ENCODE data around the gene ENTPD2.
"Not testable (repeated sequence)": the region's sequence is repeated elsewhere in the genome, so short reads cannot be mapped to it uniquely, and the experiment has no call there.

ENTPD2 gene

DNA sequence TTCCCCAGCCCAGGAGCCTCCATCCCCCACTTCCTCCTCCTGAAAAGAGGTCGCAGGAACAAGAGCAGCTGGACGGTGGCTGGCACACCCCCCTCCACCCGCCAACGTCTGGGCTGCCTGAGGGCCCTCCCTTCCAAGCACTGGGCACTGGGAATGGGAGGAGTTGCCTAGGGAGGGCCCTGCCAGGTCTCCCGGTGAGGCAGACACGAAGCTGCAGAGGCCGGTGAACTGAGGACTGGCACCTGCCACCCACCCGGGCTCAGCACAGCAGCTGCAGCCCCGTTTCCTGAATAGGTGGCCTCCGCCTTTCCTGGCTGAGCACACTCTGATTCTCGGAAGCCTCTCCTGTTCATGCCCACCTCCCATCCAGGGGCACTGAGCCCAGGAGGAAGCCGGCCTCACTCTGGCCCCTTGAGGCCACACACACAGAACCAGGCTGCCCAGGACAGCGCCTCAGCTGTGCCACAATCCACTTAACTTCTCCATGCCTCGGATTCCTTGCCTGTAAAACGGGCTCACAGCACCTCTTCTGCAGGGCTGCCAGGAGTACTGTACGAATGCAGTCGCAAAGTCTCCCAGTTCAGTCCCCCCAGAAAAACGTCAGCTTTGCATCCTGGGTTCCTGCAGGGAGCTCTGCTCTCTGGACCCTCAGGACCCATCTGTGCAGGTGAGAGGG, 9.2 kb downstream of the ENTPD2 start:
- DNase-seq = no peak

GRCh38 chr9:137044037-137044436, 9.8 kb downstream of the ENTPD2 start:
- DNase-seq = no peak

DNA sequence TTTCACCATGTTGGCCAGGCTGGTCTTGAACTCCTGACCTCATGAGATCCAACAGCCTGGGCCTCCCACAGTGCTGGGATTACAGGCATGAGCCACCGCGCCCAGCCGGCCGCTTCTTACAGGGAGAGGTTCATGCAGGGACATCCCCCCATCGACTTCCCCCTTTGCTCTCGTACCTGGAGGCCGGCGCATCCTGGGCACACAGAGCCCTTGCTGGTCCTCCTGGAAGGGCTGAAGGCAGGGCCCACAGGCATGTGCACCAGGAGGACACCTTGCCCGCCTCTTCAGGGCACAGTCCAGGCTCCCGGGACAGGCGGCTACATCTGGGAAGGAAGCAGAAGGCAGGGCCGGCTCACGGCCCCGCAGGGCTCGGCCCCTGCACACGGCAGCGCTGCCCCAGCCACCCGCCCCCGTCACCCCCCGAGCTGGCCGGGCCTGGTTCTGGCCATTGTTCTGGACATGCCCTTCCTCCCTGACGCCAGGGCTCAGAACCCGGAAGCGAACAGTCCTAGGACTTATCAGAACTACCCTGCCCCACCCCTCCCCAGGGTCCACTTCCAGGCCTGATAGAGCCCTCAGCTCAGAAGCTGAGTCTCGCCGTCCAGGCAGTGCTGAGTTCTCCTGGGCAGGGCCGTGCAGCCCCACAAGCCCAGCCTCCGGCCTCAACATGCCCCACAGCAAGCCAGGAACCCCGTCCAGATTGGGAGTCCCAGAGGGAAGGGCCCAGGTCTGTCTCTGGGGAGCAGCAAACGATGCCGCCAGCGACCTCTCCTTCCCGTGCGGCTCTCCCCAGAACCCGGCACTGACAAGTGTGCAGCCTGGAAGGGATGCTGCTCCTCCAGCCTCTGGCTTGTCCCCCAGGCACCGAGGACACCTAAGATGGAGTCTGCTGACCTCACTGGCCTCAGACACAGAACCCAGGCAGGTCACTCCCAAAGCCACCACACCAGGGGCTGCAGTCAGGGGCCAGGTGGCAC, 10.8 kb downstream of the ENTPD2 start:
- DNase-seq = no peak

GRCh38 chr9:137041124-137041523, 12.7 kb downstream of the ENTPD2 start:
- no peak for DNase-seq

DNA sequence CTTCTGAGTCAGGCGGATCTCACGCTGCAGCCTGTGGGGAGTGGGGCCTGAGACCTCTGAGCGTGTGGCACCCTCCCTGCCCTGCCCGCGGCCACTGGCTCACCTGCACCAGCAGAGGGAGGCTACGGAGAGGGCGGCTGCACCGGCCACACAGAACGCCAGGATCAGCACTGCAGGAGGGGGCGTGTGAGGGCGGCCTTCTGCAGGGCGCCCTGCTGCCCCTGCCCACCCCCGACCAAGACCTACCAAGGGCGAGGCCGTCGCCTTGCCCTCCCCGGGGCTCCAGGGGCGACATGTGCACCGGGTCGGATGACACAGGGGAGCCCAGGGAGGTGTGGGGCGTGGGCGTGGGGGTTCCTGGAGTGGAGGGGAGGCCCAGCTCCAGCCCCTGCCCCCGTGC, 13.3 kb downstream of the ENTPD2 start:
- no peak for DNase-seq

- no peak for DNase-seq
Observed at GRCh38 chr9:137039611-137040366, 14.1 kb downstream of the ENTPD2 start.

GRCh38 chr9:137038916-137039315, 14.9 kb downstream of the ENTPD2 start:
- no peak for DNase-seq

GRCh38 chr9:137037483-137037882, 16.4 kb downstream of the ENTPD2 start:
- DNase-seq = no peak

- DNase-seq = no peak
Observed at GRCh38 chr9:137037035-137037434, 16.8 kb downstream of the ENTPD2 start.

- DNase-seq = no peak
Observed at GRCh38 chr9:137035937-137036336, 17.9 kb downstream of the ENTPD2 start.

DNA sequence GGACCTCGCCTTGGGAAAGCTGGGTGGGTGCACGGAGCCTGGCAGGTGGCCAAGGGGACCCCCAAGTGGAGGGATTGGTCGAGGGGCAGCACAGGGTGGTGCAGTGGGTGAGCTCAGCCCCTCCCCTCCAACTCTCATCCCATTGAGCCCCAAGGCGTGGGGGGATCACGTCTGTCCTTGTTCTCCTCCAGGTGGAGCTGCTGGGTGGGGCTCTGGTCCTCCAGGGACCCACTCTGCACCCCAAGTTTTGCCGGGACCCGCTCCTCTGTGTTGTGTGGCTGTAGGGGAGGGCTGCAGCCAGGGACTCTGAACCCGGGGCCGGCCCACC, 18.4 kb downstream of the ENTPD2 start:
- no peak for DNase-seq

DNA sequence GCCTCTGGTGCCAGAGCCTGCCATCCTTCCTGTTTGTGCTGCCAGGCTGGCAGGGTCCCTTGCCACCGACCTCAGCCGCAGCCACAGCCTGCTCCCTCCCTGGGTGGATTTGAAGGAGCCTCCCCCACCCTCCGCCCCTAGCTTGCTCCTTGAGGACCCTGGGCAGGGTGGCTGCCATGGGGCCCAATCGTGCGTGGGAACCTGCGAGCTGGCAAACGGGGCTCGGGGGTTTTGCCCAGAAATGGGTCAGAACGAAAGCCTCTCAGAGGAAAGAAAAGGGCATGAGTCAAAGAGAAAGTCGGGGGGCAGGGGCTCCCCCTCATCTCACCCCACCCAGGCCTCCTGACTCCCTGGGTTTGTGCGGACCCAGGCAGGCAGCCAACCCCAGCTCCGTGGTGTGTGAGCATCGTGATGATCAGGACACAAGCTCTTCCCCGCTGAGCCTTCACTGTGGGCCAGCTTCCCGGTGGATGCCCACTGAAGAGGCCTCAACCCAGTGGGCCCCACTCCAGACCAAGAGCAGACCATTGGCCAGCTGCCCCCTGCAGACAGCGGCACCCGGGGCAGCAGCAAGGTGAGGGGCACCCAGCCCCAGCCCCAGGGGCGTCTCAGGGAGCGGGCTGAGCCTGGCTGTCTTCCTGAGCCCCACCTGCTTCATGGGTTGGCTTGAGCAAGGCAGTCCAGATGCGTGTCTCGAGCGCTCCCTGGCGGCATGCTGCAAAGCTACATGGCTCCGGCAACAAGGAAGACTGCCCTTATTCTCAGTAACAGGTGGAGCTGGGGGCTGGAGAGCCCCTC, 19.0 kb downstream of the ENTPD2 start:
- peak; percentile 84 for DNase-seq

GRCh38 chr9:137034039-137034708, 19.7 kb downstream of the ENTPD2 start:
- DNase-seq = no peak

DNA sequence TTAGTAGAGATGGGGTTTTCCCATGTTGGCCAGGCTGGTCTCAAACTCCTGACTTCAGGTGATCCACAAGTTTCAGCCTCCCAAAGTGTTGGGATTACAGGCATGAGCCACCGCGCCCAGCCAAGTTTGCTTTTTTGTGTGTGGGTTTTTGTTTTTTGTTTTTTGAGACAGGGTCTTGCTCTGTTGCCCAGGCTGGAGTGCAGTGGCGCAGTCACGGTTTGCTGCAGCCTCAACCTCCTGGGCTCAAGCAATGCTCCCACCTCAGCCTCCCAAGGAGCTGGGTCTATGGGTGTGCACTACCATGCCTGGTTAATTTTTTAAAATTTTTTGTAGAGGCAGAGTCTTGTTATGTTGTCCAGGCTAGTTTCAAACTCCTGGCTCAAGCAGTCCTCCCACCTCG, 20.4 kb downstream of the ENTPD2 start:
- not testable (repeated sequence) for DNase-seq

DNA sequence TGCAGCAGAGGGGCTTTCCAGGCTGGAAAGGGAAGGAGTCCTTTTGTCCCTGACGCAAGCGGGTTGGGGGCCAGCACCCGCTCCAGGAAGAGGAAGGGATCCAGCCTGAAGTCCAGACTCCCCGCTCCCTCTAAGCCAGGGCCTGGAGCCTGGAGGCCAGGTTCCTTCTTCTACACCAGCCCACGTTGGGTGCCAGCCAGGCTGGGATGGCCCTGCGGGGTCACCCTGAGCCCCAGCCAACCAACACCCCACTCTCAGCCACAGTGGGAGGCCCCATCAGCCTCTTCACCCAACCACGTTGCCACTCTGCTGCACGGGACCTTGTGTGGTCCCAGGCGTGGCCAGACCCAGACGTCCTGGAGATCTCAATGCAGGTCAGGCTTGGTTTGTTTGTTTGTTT, 21.0 kb downstream of the ENTPD2 start:
- DNase-seq = no peak

DNA sequence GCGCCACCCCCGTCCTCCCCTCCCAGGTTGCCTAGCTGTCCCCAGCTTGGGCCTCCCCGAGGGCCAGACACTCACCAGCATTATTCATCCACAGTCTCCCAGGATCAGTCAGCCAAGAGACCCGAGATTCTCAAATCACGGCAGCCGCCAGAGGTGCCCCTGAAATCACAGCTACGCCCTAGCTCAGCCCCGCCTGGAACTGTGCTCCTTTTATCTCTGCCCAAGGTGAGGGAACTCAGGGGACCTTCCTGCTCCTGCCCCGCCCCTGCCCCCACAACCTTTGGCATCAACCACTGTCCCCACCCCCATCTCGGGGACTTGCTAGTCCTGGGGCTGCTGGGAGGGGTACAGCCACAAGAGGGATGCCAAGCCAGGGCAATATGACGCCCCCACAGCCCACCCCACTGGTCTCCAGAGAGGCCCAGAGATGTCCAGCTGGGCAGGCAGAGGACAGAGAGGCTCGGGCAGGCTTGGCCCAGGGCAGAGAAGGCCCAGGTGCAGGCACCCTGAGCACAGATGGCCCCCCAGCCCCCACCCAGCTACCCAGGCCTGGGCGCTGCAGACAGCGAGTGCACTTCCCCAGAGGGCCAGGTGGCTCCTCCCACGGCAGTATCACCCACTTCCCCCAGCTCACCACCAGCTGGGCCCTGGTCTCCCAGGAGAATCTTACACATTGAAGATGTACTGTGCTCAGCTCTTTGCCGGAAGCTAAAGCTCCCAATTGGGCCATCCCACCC, 21.8 kb downstream of the ENTPD2 start, which contains the start of gene FUT7:
Gene FUT7, minus strand, starts transcription at position 185 of the 737 bp plus-strand sequence. Its CDS starts 97 bp downstream, at position 88.
- peak; percentile 56 for DNase-seq

GRCh38 chr9:137030538-137031527, 23.0 kb downstream of the ENTPD2 start:
- no peak for DNase-seq

DNA sequence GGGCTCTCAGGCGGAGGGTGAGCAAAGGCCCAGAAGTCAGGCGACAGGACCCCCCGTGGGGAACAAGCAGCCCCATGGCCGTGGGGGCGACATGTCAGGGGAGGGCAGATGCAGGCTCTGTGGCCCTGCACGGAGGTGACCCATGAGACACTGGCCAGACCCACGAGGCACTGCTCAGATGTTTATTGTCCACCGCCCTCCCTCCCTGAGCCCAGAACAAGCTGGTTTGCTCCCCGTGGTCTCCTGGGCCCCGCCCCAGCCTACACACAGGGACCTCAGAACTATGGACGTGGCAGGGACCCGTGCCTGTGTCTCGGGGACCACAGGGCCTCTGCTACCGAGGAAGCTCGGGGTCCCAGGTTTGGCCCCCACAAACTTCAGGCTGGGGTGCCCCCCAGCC, 23.9 kb downstream of the ENTPD2 start:
- no peak for DNase-seq

DNA sequence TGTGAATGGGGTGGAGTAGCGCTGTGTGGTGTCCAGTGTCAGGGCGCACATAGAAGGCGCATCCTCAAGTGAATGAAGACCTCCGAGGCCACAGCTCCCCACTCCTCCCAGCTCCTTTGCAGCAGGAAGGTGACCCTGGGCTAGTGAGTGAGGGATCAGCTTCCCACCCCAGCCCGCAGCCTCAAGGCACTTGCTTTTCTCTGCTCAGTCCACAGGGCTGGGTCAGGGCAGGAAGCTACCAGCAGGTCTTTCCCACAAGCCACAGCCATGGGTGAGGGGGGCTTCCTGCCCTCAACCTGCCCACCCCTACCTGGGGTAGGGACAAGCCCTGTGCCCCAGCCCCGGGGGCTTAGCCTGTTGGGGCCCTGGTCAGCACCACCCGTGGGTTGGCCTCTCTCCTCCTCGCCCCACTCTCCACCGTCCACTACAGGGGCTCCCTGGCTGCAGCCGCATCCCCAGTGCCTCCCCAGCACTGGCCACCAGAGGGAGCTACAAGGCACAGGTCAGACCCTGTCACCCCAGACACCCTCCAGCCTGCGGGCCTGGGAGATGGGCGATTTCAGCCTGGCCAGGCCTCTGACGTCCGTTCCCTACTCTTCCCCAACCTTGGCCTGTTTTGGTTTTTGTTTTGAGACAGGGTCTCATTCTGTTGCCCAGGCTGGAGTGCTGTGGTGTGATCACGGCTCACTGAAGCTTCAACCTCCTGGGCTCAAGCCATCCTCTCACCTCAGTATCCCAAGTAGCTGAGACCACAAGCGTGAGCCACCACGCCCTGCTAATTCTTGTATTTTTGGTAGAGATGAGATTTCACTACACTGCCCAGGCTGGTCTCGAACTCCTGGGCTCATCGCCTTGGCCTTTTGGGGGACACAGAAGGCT, 24.6 kb downstream of the ENTPD2 start:
- DNase-seq = peak; percentile 35

All from NCI-H1436 (cell line).